ENCODE data around the gene SGCB.

The SGCB gene

DNA sequence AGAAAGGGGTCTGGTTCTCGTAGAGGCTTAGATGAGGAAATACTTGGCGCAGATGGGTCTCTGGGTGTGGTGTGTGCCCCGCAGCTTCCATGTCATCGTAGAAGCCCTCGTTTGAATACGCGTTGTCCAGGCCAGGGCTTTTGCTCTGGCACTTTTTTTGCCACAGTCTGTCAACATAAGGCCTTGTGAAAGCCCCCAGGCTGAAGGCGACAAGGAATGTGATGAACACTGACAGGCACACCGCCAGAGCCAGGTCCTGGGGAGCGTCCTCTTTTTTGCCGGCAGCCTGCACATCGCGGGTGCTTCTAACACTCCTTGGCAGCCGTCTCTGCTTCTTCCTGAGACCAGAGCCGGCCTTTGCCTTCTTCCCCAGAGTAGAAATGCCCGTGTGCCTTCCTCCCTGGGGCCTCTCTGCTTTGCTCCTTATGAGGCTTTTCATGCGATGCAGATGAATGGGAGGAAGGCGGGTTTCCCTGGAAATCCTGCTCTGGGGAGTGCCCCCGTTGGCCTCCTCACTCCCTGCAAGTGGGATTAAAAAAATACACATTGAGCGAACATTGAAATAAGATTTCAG lies 42.4 kb downstream of the SGCB start:
- TF ChIP-seq, protein P1, sequence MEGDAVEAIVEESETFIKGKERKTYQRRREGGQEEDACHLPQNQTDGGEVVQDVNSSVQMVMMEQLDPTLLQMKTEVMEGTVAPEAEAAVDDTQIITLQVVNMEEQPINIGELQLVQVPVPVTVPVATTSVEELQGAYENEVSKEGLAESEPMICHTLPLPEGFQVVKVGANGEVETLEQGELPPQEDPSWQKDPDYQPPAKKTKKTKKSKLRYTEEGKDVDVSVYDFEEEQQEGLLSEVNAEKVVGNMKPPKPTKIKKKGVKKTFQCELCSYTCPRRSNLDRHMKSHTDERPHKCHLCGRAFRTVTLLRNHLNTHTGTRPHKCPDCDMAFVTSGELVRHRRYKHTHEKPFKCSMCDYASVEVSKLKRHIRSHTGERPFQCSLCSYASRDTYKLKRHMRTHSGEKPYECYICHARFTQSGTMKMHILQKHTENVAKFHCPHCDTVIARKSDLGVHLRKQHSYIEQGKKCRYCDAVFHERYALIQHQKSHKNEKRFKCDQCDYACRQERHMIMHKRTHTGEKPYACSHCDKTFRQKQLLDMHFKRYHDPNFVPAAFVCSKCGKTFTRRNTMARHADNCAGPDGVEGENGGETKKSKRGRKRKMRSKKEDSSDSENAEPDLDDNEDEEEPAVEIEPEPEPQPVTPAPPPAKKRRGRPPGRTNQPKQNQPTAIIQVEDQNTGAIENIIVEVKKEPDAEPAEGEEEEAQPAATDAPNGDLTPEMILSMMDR (IDR thresholded peaks at IDR 0.05; ENCODE audit: insufficient read depth, low read depth, low read length, missing control alignments), result no peak
- DNase-seq (ENCODE audit: low read depth), result no peak
- H3K4me3 ChIP-seq (ENCODE audit: low read length), result no peak overlapping the region
